ENCODE measurements around the gene PPP2R2D.

PPP2R2D gene

GRCh38 chr10:131954356-131954965 lies 53.7 kb downstream of the PPP2R2D start:
- no peak for DNase-seq

- no peak for DNase-seq
Measured at GRCh38 chr10:131955591-131956340, 55.0 kb downstream of the PPP2R2D start.

GRCh38 chr10:131959841-131960240 lies 59.0 kb downstream of the PPP2R2D start:
- no peak for DNase-seq

DNA sequence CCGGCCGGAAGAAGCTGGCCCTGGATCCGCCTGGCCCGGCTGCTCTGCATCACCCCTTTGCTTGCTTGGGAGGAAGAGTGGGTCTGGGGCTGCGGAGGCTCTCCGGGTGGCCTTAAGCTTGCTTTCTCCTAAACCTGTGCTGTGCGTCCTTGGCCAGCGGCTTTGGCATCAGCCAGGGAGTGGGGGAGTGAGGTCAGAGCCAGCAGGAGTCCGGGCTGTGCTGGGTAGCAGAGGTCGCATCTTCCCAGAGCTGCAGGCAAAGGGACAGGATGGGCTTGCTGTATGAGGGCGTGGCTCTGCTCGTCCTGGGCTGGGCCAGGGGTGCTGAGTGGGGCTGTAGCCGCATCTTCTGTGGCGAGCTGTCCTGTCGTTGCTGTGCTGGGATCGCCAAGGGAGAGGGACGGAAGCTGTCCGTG lies 59.8 kb downstream of the PPP2R2D start:
- no peak for DNase-seq

- no peak for DNase-seq
Measured at GRCh38 chr10:131961047-131961776, 60.4 kb downstream of the PPP2R2D start.

DNA sequence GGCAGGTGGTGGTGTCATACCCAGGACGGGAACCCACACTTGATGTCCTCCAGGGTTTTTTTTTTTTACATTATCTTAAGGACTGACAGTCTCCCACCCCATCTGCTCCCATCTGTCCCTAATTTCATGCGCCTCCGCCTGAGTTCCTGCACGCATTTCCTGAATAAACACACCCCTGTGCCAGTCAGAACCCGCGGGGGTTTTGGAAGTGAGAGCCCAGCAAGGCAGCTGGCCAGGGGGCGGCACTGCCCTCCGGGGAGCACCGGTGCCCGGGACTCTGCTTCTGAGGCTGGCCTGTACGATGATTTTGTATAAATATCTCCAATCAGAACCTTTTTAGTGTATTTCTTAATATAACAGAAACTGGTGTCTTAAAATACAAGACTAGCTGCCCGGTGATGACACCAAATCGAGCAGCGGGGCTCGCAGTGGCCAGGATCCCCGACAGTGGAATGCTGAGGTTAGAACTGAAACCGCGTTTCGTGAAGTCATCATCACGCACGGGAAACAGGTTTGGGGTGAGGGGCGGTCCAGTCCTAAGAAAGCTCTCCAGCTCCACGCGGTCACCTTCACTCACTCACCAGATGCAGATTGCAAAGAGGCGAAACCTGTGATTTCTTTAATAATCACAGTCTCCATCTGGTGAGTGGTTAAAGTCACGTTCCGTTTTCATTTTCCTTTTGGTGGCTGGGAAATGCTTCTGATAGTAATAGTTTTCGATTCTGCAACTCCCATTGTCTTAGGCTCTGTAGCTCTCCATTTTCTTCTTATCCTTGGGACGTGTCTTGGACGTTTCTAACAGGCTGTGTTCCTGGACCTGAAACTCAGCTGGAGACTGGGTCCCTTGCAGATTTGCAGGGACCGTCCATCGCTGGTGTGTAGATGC lies 61.2 kb downstream of the PPP2R2D start:
- DNase-seq: no peak

DNA sequence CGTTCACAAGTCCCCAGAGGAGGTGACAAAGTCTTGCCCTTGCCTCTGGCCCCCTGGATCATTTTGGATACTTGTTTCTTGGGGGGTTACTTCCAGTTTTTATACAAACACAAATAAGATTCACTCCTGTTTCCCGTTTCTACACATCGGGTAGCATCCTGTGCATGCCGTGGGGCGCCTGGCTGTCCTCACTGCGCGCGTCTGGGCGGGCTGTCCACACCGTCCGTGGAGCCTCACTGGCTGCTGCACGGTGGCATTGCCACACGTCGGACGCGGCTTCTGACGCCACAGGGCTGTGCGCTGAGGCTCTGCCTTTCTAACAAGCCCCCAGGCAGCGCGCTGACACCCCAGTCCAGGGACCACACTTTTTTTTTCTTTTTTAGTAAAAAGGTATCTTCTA lies 62.5 kb downstream of the PPP2R2D start:
- DNase-seq: no peak

DNA sequence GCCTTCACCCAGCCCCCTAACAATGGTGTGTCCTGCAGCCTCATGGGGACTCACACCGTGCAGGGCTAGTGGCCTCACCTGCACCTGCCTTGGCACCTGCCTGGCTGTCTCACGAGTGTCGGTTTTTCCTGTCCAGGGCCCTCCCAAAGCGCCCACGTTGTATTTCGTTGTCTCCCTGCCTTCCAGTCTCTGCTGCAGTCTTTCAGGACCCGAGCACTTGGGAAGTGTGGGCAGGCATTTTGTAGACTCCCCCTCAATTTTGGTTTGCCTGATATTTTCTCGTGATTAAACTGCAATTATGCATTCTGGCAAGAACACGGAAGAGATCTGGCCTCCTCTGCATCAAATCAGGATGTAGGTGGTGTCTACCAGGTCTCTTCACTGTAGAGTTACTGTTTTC lies 63.0 kb downstream of the PPP2R2D start:
- no peak for DNase-seq

DNA sequence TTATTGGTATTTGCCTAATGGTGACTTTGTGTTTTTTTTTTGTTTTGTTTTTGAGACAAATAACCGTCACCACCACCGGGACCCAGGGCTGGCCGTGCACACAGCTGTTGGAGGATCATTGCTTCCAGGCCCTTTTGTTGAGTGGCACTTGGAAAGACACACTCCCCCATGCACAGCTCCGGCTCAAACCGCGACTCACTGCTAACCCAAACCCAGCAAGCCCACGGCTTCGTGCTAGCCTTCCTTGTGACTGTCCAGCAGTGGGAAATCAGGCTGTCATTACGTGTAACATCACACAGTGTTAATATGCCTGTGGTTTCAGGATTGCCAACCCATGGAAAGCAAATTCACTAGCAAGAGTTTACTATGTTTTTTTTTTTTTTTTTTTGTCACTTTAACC lies 63.5 kb downstream of the PPP2R2D start:
- DNase-seq: no peak

DNA sequence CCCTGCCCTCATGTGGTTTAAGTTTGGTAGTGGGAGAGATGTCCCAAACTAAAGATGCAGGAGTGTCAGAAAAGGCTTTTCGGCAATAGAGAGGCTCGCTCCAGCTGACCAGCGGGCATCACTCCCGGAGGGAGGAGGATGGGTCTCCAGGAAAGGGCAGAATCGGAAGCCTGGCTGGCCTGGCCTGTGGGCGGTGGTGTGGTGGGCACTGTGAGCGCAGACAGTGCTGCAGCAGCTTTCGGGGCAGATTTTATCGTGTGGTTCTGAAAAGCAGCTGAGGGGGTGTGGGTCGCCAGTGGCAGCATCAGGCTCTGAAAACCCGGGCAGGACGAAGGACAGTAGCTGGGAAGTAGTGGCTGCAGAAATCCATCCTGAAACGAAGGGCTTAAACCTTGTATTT lies 68.1 kb downstream of the PPP2R2D start:
- no peak for DNase-seq

- no peak for DNase-seq
Measured at GRCh38 chr10:131970946-131971345, 70.1 kb downstream of the PPP2R2D start.

DNA sequence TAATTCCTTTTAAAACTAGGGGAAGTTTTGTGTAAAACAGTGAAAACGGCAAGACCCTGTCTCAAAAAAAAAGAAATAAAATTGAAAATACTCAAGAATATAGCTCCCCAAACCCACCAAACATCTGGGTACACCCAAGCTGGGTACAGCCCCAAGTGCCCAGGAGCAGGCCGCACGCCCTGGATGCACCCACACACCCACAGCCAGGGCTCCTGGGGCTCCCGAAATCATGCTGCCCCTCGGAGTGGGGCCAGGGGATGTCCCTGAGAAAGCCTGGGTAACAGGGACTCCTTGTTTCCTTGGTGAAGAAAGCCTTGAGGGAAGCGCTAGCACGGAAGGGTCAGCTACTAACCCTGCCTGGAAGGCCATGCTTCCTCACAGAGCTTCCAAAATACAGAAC lies 70.8 kb downstream of the PPP2R2D start:
- DNase-seq: no peak

DNA sequence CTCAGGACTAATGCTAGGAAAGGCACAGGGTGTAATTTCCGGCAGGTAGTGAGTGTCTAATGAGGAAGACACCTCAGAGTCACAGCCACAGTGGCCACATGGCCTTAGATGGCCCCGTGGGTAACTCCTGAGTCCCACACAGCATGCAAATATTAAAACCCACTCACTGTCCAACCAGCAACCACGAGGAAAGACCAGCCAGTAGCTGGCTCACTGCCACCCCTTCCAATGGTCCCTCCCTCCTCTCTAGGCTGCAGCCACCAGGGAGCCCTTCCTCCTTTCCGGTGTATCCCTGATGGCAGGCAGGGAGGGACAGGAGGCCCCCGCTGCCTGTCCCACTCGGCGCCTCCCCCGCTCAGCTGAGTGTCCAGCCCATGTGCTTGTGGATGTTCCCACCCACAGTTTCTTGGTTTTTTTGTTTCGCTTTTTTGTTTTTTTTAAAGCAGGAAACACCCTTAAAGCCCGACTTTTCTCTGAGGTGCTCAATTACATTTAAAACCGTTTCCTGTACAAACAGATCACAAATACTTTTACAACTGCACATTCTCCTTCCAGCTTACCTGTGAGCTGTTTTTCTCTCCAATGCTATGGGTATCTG lies 71.8 kb downstream of the PPP2R2D start:
- DNase-seq: no peak

DNA sequence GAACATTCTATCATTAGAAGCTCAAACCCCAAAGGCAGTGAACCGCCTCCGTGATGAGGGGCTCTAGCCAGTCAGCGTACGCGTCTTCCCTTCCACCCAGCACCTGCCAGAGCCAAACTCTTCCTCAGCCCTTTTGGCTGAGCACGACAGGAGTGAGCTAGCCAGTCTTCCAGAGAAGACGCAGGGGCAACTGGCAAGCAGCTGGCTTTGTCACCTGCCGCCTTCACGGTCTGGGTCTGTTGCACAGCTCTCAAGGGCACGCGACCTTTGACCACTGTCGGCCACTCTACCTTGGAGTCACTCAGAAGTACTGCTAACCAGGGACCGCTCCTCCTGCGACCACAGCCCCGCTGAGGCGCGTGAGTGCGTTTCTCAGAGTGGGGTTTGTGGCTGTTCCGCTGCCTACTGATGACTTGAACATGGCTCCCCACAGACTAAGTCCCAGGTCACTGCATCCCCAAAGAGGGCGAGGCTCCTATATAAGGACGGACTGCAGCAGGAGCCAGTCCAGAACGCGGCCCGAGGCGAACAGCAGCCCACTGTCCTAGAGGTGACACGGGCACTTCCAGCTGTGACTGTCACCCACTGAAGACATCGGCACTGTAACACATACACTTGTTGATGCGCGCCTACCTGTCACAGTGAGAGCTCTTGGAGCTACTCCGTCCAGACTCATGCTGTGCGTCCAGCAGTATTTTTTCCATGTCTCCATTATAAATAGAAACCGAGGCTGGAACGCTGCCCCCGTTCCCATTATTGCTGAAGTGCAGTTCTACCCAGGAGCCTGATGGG lies 72.5 kb downstream of the PPP2R2D start:
- DNase-seq: no peak

GRCh38 chr10:131974034-131974817 lies 73.4 kb downstream of the PPP2R2D start:
- DNase-seq: no peak

- no peak for DNase-seq
Measured at GRCh38 chr10:131975003-131975402, 74.2 kb downstream of the PPP2R2D start.

DNA sequence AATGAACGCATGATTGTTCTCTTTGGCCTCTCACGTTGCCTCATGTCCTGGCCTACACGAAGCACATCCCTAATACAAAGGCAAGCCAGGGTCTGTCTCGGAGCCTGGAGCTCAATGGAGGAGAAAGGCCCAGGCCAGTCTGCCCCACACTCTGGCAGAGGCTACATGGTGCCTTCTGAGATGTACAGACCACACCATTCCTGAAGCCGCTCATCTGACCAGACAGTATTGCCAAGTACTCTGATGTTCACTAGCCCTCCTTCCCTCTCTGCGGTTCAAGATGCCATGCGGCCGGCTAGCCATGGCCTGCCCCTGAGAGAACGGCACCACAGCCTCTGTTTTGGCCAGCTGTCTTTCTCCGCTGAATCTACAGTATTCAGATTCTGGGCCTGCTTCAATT lies 75.0 kb downstream of the PPP2R2D start:
- DNase-seq: no peak

DNA sequence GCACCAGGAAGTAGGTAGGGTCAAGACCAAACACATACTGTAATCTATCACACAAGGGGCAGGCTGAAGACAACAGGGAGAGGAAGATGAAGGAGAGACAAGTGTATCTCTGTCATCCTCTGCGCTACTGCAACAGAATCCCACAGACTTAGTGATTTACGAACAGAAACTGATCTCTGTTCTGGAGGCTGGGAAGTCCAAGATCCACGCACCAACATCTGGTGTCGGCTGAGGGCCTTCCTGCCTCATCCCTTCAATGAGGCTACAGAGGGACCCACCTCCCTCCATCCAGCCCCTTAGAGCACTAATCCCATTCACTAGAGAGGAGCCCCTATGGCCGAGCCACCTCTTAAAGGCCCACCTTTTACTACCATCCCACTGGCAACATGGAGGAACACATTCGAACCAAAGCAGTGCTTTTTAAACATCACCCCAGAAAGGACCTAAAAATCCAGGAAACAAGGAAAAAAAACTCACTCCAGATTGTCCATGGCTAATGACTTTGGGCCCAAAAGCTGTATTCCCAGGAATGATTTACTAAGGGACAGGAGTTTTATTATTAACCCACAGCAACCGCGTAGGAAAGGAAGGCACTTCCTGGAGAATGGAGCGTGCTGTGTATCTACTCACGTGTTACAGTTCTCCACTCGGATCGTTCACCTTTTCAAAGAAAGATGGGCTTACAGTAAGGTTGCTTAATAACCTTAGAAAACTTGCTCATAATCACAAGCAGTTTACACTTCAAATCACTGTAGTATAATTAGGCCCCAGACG lies 76.7 kb downstream of the PPP2R2D start:
- no peak for DNase-seq

- DNase-seq: no peak
Measured at GRCh38 chr10:131978366-131978765, 77.6 kb downstream of the PPP2R2D start.

DNA sequence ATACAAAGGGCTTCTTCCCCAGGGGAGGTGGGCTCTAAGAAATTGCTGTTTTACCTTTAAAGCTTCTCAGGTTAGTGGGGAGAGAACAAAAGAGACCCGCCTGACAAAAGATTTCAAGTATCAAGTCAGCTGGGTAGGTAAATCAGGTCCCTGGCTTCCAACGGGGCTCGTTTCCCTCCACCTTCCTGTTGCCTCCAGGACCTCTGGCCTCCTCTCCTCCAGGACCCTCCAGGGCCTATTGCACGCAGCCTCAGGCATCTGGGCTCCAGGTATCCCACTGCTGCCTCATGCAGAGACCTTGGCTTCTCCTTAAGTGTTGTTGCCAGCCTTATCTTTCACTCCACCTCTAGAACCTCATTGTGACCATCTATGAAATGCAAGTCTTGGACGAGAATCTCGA lies 78.0 kb downstream of the PPP2R2D start:
- DNase-seq: no peak
